ENCODE results near the gene PLXND1.
"Not testable (repeated sequence)": the region's sequence is repeated elsewhere in the genome, so short reads cannot be mapped to it uniquely, and the experiment has no call there.

The PLXND1 gene

DNA sequence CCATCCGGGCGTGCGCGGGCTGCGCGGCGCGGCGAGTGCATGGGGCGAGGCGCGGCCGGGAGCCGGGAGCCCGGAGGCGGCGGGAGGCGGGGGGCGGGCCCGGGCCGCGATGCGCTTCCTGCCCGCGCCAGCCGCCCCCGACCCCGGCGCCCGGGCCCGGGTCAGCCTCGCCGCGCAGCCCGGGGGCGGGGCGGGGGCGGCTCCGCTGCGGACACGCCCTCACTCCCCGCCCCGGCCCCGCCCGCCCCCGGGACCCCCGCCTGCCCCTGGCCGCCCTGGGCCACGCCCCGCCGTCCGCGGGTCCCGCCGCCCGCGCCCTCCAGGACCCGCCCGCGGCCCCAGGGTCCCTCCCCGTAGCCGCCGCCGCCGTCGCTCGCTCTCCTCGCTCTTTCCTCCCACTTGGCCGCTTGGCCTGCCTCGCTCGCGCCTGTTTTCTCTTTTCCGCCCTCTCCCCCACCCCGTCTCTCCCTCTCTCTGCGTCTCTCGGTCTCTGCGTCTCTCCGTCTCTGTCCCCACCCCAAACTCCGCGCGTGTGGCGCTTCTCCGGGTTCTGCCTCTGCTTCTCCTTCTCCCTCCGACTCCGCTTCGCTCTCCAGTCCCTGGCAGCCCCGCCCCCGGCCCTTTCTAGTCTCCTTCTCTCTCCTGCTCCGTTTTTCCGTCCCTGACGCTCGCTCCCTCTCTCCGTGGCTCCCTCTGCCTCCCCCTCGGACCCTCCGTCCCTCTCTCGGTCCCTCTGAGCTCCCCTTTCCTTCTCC, at the start of gene PLXND1:
TSS of gene PLXND1 (minus strand) at position 41 of the 755 bp plus-strand sequence. CDS start at position 4, 37 bp downstream.
- H3K4me3 Mint-ChIP-seq = peak within 1 kb of the TSS; percentile 89
- H3K36me3 Mint-ChIP-seq = no peaks in the 10 kb centered on the region
- no peaks in the 10 kb centered on the region for H3K9me3 Mint-ChIP-seq
- H3K4me1 Mint-ChIP-seq = peaks cover 4% of the 10 kb centered on the region
- peaks cover 9% of the 10 kb centered on the region for H3K27me3 Mint-ChIP-seq
- peak within 1 kb of the TSS; percentile 59 for H3K27ac Mint-ChIP-seq

GRCh38 chr3:129655291-129655700, 48.8 kb upstream of the PLXND1 start:
- no peak overlapping the region for H3K27ac Mint-ChIP-seq
- H3K4me1 Mint-ChIP-seq = peaks cover 9% of the 10 kb centered on the region
- H3K4me3 Mint-ChIP-seq = no peak overlapping the region
- H3K27me3 Mint-ChIP-seq = no peaks in the 10 kb centered on the region
- H3K9me3 Mint-ChIP-seq = no peaks in the 10 kb centered on the region
- H3K36me3 Mint-ChIP-seq = peaks cover 6% of the 10 kb centered on the region

- Mint-ChIP-seq H3K27ac (no peak overlapping the region), H3K4me1 (peaks cover 9% of the 10 kb centered on the region), H3K27me3 (no peaks in the 10 kb centered on the region), H3K4me3 (no peak overlapping the region), H3K9me3 (no peaks in the 10 kb centered on the region), H3K36me3 (peaks cover 6% of the 10 kb centered on the region)
Measured at GRCh38 chr3:129654131-129654530, 47.7 kb upstream of the PLXND1 start.

GRCh38 chr3:129653019-129653418, 46.5 kb upstream of the PLXND1 start:
- no peaks in the 10 kb centered on the region for H3K27me3 Mint-ChIP-seq
- no peaks in the 10 kb centered on the region for H3K9me3 Mint-ChIP-seq
- no peak overlapping the region for H3K27ac Mint-ChIP-seq
- H3K36me3 Mint-ChIP-seq = peaks cover 6% of the 10 kb centered on the region
- H3K4me1 Mint-ChIP-seq = peaks cover 3% of the 10 kb centered on the region
- H3K4me3 Mint-ChIP-seq = no peak overlapping the region

DNA sequence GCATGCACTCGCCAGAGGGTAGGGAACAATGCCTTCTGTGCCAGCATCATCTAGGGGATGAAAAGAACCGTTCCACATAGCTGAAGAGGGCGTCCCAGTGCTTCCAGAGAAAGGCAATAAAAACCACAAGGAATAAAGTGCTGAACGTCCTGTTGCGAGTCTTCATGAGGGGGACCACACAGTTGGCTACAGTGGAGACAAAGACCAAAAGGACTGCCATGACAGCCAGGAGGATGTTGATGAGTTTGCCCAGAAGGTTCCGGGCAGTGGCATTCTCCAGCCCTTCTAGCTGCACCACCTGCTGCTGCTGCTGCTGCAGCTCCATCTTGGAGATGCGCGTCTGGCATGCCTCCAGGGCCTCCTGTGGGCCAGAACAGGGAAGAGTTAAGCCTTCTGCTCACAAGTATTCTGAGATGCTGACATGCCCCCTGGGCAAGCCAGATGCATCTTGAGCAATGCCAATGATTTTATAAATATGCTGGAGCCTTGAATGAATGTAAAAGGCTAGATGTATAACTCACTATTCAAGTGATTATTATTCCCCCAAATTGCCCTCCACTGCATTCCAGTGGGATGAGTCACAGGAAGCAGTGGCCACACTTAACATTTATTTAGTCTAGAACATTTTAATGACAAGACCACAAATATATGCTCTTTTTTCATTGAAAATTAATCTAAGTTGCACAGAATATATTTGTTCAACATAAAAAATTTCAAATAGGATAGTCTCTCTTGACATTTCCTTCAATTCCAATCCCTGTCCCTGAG, 45.1 kb upstream of the PLXND1 start:
- H3K4me1 Mint-ChIP-seq = no peaks in the 10 kb centered on the region
- H3K36me3 Mint-ChIP-seq = peaks cover 6% of the 10 kb centered on the region

GRCh38 chr3:129650256-129650872, 43.9 kb upstream of the PLXND1 start:
- no peaks in the 10 kb centered on the region for H3K9me3 Mint-ChIP-seq
- H3K4me1 Mint-ChIP-seq = no peaks in the 10 kb centered on the region
- H3K36me3 Mint-ChIP-seq = peaks cover 6% of the 10 kb centered on the region
- H3K27me3 Mint-ChIP-seq = no peaks in the 10 kb centered on the region
- H3K27ac Mint-ChIP-seq = no peak overlapping the region
- H3K4me3 Mint-ChIP-seq = no peak overlapping the region

More for the DNA sequence above, 45.1 kb upstream of the PLXND1 start:
- Mint-ChIP-seq H3K4me3 (no peak overlapping the region), H3K27ac (no peak overlapping the region), H3K27me3 (no peaks in the 10 kb centered on the region), H3K9me3 (no peaks in the 10 kb centered on the region)

- Mint-ChIP-seq H3K9me3 (no peaks in the 10 kb centered on the region), H3K36me3 (peaks cover 3% of the 10 kb centered on the region), H3K27ac (no peak overlapping the region), H3K4me3 (no peak overlapping the region), H3K4me1 (no peaks in the 10 kb centered on the region), H3K27me3 (no peaks in the 10 kb centered on the region)
Measured at GRCh38 chr3:129648391-129648790, 41.9 kb upstream of the PLXND1 start.

DNA sequence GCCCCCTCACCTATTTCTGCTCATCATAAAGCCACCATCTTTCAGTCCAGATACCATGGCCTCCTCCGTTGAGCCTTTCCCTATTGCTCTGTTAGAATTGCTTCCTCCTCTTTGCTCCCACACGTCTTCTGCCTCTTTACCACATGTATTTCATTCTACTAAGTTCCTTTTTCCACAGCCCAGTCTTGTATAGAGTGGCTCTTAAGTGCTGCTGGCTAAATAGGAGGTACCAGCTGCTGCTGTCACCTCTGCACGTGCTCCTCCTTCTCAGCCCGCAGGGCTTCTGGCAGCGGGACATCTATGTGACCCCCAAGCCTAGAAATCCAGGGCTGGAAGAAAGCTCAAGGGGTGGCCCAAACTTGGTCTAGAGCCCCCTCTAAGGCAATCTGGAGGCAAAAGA, 38.8 kb upstream of the PLXND1 start:
- Mint-ChIP-seq H3K27me3 (no peaks in the 10 kb centered on the region), H3K4me3 (no peak overlapping the region), H3K4me1 (no peaks in the 10 kb centered on the region), H3K36me3 (no peaks in the 10 kb centered on the region), H3K9me3 (no peaks in the 10 kb centered on the region), H3K27ac (no peak overlapping the region)

DNA sequence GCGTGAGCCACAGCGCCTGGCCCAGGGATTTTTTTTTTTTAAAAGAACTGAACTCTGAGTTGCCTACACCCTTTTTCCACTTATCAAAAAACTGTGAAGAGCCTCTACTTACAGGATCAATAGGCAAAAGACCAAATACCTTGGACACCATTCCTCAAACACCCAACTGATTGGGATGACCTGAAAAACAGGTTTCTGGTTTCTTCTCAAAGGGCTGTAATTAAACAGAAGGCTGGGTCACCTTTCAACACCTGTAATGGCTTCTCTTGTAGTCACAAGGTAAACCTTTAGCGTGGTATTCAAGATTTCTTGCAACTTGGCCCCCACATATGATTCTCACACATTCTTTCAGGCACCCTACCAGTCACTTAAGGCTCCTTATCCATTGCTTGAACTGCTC, 38.4 kb upstream of the PLXND1 start:
- Mint-ChIP-seq H3K27me3 (no peaks in the 10 kb centered on the region), H3K9me3 (no peaks in the 10 kb centered on the region), H3K27ac (no peak overlapping the region), H3K4me3 (no peak overlapping the region), H3K4me1 (no peaks in the 10 kb centered on the region), H3K36me3 (no peaks in the 10 kb centered on the region)

DNA sequence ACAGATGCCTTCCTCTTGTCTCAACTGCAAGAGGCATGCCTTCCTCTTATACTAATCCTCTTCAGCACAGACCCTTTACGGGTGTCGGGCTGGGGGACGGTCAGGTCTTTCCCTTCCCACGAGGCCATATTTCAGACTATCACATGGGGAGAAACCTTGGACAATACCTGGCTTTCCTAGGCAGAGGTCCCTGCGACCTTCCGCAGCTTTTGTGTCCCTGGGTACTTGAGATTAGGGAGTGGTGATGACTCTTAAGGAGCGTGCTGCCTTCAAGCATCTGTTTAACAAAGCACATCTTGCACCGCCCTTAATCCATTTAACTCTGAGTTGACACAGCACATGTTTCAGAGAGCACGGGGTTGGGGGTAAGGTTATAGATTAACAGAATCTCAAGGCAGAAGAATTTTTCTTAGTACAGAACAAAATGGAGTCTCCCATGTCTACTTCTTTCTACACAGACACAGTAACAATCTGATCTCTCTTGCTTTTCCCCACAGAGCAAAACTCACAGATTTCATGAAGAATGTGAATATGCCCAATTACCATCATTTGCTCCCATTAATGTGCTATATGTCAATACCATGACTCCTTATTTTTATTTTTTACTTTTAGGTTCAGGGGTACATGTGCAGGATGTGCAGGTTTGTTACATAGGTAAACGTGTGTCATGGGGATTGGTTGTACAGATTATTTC, 35.2 kb upstream of the PLXND1 start:
- H3K9me3 Mint-ChIP-seq, H3K27ac Mint-ChIP-seq, H3K36me3 Mint-ChIP-seq, H3K4me1 Mint-ChIP-seq, H3K4me3 Mint-ChIP-seq, H3K27me3 Mint-ChIP-seq: not testable (repeated sequence)

DNA sequence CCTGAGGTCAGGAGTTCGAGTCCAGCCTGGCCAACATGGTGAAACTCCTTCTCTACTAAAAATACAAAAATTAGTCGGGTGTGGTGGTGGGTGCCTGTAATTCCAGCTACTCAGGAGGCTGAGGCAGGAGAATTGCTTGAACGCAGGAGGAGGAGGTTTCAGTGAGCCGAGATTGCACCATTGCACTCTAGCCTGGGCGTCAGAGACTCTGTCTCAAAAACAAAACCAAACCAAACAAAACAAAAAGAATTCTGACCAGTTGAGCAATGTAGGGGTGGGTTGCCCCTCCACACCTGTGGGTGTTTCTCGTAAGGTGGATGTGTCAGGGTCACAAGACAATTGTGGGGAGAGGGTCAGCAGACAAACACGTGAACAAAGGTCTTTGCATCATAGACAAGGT, 34.5 kb upstream of the PLXND1 start:
- not testable (repeated sequence) for H3K4me1 Mint-ChIP-seq, H3K27me3 Mint-ChIP-seq, H3K4me3 Mint-ChIP-seq, H3K9me3 Mint-ChIP-seq, H3K27ac Mint-ChIP-seq, H3K36me3 Mint-ChIP-seq

DNA sequence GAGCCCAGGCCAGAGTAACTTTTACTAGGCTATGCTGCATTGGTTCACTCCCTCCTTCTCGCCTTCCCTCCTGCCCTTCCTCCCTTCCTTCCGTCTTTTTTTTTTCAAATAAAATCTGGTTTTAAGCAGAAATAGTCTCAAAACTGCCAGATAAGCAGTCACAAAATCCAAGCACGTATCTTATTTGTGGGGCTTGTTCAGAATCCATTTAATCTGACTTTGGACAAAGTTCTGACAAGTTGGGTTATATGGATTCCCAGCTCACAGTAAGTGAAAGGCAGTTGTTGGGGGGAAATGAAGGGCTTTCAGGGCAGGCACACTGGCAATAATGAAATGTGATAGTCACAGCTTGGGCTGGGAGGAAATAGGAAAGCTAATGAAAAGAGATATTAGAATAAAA, 32.0 kb upstream of the PLXND1 start:
- H3K4me1 Mint-ChIP-seq = peaks cover 2% of the 10 kb centered on the region
- H3K36me3 Mint-ChIP-seq = no peaks in the 10 kb centered on the region
- H3K9me3 Mint-ChIP-seq = no peaks in the 10 kb centered on the region
- H3K27ac Mint-ChIP-seq = no peak overlapping the region
- H3K27me3 Mint-ChIP-seq = peaks cover 2% of the 10 kb centered on the region
- H3K4me3 Mint-ChIP-seq = no peak overlapping the region

GRCh38 chr3:129636082-129636481, 29.6 kb upstream of the PLXND1 start:
- no peaks in the 10 kb centered on the region for H3K36me3 Mint-ChIP-seq
- H3K27ac Mint-ChIP-seq = no peak overlapping the region
- H3K27me3 Mint-ChIP-seq = peaks cover 2% of the 10 kb centered on the region
- peaks cover 3% of the 10 kb centered on the region for H3K4me1 Mint-ChIP-seq
- H3K4me3 Mint-ChIP-seq = no peak overlapping the region
- no peaks in the 10 kb centered on the region for H3K9me3 Mint-ChIP-seq

GRCh38 chr3:129635656-129636055, 29.2 kb upstream of the PLXND1 start:
- peaks cover 2% of the 10 kb centered on the region for H3K27me3 Mint-ChIP-seq
- H3K4me3 Mint-ChIP-seq = no peak overlapping the region
- no peak overlapping the region for H3K27ac Mint-ChIP-seq
- H3K4me1 Mint-ChIP-seq = peaks cover 3% of the 10 kb centered on the region
- no peaks in the 10 kb centered on the region for H3K36me3 Mint-ChIP-seq
- H3K9me3 Mint-ChIP-seq = no peaks in the 10 kb centered on the region

- H3K4me1 Mint-ChIP-seq = peaks cover 3% of the 10 kb centered on the region
- no peaks in the 10 kb centered on the region for H3K36me3 Mint-ChIP-seq
- peaks cover 2% of the 10 kb centered on the region for H3K27me3 Mint-ChIP-seq
- no peak overlapping the region for H3K27ac Mint-ChIP-seq
- no peaks in the 10 kb centered on the region for H3K9me3 Mint-ChIP-seq
- no peak overlapping the region for H3K4me3 Mint-ChIP-seq
Measured at GRCh38 chr3:129633751-129634481, 27.4 kb upstream of the PLXND1 start.

All from activated naive CD4-positive, alpha-beta T cell treated with anti-CD3 and anti-CD28 coated beads, Interleukin-2, amount 50 U/mL, for 24 hours (primary cell).